ENCODE measurements around the gene DOK1.

Gene DOK1

GRCh38 chr2:74532222-74532621 is 22.3 kb upstream of the DOK1 start:
- Histone ChIP-seq H3K4ac (ENCODE audit: low read depth in 1 of 2, low read length in 2 of 2) (no peak overlapping the region), H2BK15ac (ENCODE audit: low read depth, poor library complexity, severe bottlenecking) (no peak overlapping the region), H4K91ac (ENCODE audit: low read length) (no peak overlapping the region), H3K27me3 (ENCODE audit: control insufficient read depth in 1 of 2, insufficient read depth in 1 of 2, low read length in 2 of 2) (no peaks in the 10 kb centered on the region), H2BK5ac (ENCODE audit: low read depth, low read length, poor library complexity, severe bottlenecking) (no peak overlapping the region), H3K27ac (ENCODE audit: low read length, poor library complexity, severe bottlenecking) (no peak overlapping the region), H3K4me1 (ENCODE audit: control insufficient read depth, insufficient read depth, low read depth, low read length) (peaks cover 17% of the 10 kb centered on the region), H2AFZ (ENCODE audit: low read depth, low read length) (no peak overlapping the region), H2AK5ac (ENCODE audit: low read length, severe bottlenecking) (no peak overlapping the region), H3K4me3 (ENCODE audit: insufficient read depth in 1 of 2, low read depth in 1 of 2, low read length in 2 of 2) (no peak overlapping the region), H2BK120ac (ENCODE audit: low read depth, low read length) (no peak overlapping the region), H3K9ac (ENCODE audit: low read length) (peak overlapping the region; percentile 98), H3K4me2 (ENCODE audit: low read length, poor library complexity, severe bottlenecking) (no peak overlapping the region), H3K79me1 (replicated peaks; ENCODE audit: low read length, poor library complexity, severe bottlenecking) (peaks cover 21% of the 10 kb centered on the region), H4K8ac (ENCODE audit: low read length) (no peak overlapping the region), H3K18ac (ENCODE audit: low read depth in 1 of 2, low read length in 2 of 2) (no peak overlapping the region), H3K36me3 (ENCODE audit: control insufficient read depth in 1 of 2, insufficient read depth in 2 of 2, low read depth in 1 of 2, low read length in 2 of 2) (peaks cover 29 to 45% of the 10 kb centered on the region in 2 experiments), H3K23ac (ENCODE audit: low read length in 2 of 2) (no peak overlapping the region), H2BK12ac (ENCODE audit: low read length in 2 of 2) (no peak overlapping the region), H3K14ac (ENCODE audit: low read length in 2 of 2) (no peak overlapping the region), H3K9me3 (ENCODE audit: control insufficient read depth, low read length) (no peaks in the 10 kb centered on the region)
- DNase-seq = peak; percentile 64

GRCh38 chr2:74533464-74533863 is 21.1 kb upstream of the DOK1 start:
- Histone ChIP-seq H3K27ac (ENCODE audit: low read length, poor library complexity, severe bottlenecking) (no peak overlapping the region), H3K23ac (ENCODE audit: low read length in 2 of 2) (no peak overlapping the region), H4K8ac (ENCODE audit: low read length) (no peak overlapping the region), H2BK12ac (ENCODE audit: low read length in 2 of 2) (no peak overlapping the region), H2AK5ac (ENCODE audit: low read length, severe bottlenecking) (no peak overlapping the region), H2AFZ (ENCODE audit: low read depth, low read length) (no peak overlapping the region), H3K4me3 (ENCODE audit: insufficient read depth in 1 of 2, low read depth in 1 of 2, low read length in 2 of 2) (no peak overlapping the region), H4K91ac (ENCODE audit: low read length) (no peak overlapping the region), H2BK120ac (ENCODE audit: low read depth, low read length) (no peak overlapping the region), H3K4me1 (ENCODE audit: control insufficient read depth, insufficient read depth, low read depth, low read length) (peaks cover 9% of the 10 kb centered on the region), H3K9me3 (ENCODE audit: control insufficient read depth, low read length) (no peaks in the 10 kb centered on the region), H2BK15ac (ENCODE audit: low read depth, poor library complexity, severe bottlenecking) (no peak overlapping the region), H3K18ac (ENCODE audit: low read depth in 1 of 2, low read length in 2 of 2) (no peak overlapping the region), H3K14ac (ENCODE audit: low read length in 2 of 2) (no peak overlapping the region), H3K9ac (ENCODE audit: low read length) (no peak overlapping the region), H3K4me2 (ENCODE audit: low read length, poor library complexity, severe bottlenecking) (no peak overlapping the region), H3K27me3 (ENCODE audit: control insufficient read depth in 1 of 2, insufficient read depth in 1 of 2, low read length in 2 of 2) (peaks cover 0 to 4% of the 10 kb centered on the region in 2 experiments), H2BK5ac (ENCODE audit: low read depth, low read length, poor library complexity, severe bottlenecking) (no peak overlapping the region), H3K4ac (ENCODE audit: low read depth in 1 of 2, low read length in 2 of 2) (no peak overlapping the region), H3K79me1 (replicated peaks; ENCODE audit: low read length, poor library complexity, severe bottlenecking) (peaks cover 16% of the 10 kb centered on the region), H3K36me3 (ENCODE audit: control insufficient read depth in 1 of 2, insufficient read depth in 2 of 2, low read depth in 1 of 2, low read length in 2 of 2) (peaks cover 19 to 33% of the 10 kb centered on the region in 2 experiments)
- 96% methylated on average over 4 of the region's 4 CpGs for WGBS
- no peak for DNase-seq

- Histone ChIP-seq H3K4me2 (ENCODE audit: low read length, poor library complexity, severe bottlenecking) (no peak overlapping the region), H3K79me1 (replicated peaks; ENCODE audit: low read length, poor library complexity, severe bottlenecking) (peaks cover 14% of the 10 kb centered on the region), H4K8ac (ENCODE audit: low read length) (no peak overlapping the region), H3K9ac (ENCODE audit: low read length) (no peak overlapping the region), H3K4ac (ENCODE audit: low read depth in 1 of 2, low read length in 2 of 2) (no peak overlapping the region), H2BK5ac (ENCODE audit: low read depth, low read length, poor library complexity, severe bottlenecking) (no peak overlapping the region), H4K91ac (ENCODE audit: low read length) (no peak overlapping the region), H2BK120ac (ENCODE audit: low read depth, low read length) (no peak overlapping the region), H2AFZ (ENCODE audit: low read depth, low read length) (no peak overlapping the region), H2BK15ac (ENCODE audit: low read depth, poor library complexity, severe bottlenecking) (no peak overlapping the region), H3K4me1 (ENCODE audit: control insufficient read depth, insufficient read depth, low read depth, low read length) (peaks cover 7% of the 10 kb centered on the region), H3K18ac (ENCODE audit: low read depth in 1 of 2, low read length in 2 of 2) (no peak overlapping the region), H3K27me3 (ENCODE audit: control insufficient read depth in 1 of 2, insufficient read depth in 1 of 2, low read length in 2 of 2) (peaks cover 0 to 5% of the 10 kb centered on the region in 2 experiments), H3K23ac (ENCODE audit: low read length in 2 of 2) (no peak overlapping the region), H3K14ac (ENCODE audit: low read length in 2 of 2) (no peak overlapping the region), H3K36me3 (ENCODE audit: control insufficient read depth in 1 of 2, insufficient read depth in 2 of 2, low read depth in 1 of 2, low read length in 2 of 2) (peaks cover 19 to 33% of the 10 kb centered on the region in 2 experiments), H2AK5ac (ENCODE audit: low read length, severe bottlenecking) (no peak overlapping the region), H2BK12ac (ENCODE audit: low read length in 2 of 2) (no peak overlapping the region), H3K27ac (ENCODE audit: low read length, poor library complexity, severe bottlenecking) (no peak overlapping the region), H3K9me3 (ENCODE audit: control insufficient read depth, low read length) (no peaks in the 10 kb centered on the region), H3K4me3 (ENCODE audit: insufficient read depth in 1 of 2, low read depth in 1 of 2, low read length in 2 of 2) (no peak overlapping the region)
- 91% methylated on average over 12 of the region's 12 CpGs for WGBS
- no peak for DNase-seq
Measured at GRCh38 chr2:74534411-74534810, 20.1 kb upstream of the DOK1 start.

GRCh38 chr2:74535440-74535965 is 19.0 kb upstream of the DOK1 start:
- Histone ChIP-seq H2BK120ac (ENCODE audit: low read depth, low read length) (no peak overlapping the region), H3K27me3 (ENCODE audit: control insufficient read depth in 1 of 2, insufficient read depth in 1 of 2, low read length in 2 of 2) (peaks cover 0 to 5% of the 10 kb centered on the region in 2 experiments), H3K9me3 (ENCODE audit: control insufficient read depth, low read length) (no peaks in the 10 kb centered on the region), H3K14ac (ENCODE audit: low read length in 2 of 2) (no peak overlapping the region), H3K4me1 (ENCODE audit: control insufficient read depth, insufficient read depth, low read depth, low read length) (peaks cover 4% of the 10 kb centered on the region), H2AFZ (ENCODE audit: low read depth, low read length) (no peak overlapping the region), H2BK12ac (ENCODE audit: low read length in 2 of 2) (no peak overlapping the region), H4K91ac (ENCODE audit: low read length) (no peak overlapping the region), H3K4ac (ENCODE audit: low read depth in 1 of 2, low read length in 2 of 2) (no peak overlapping the region), H2AK5ac (ENCODE audit: low read length, severe bottlenecking) (no peak overlapping the region), H3K36me3 (ENCODE audit: control insufficient read depth in 1 of 2, insufficient read depth in 2 of 2, low read depth in 1 of 2, low read length in 2 of 2) (peaks cover 19 to 33% of the 10 kb centered on the region in 2 experiments), H3K27ac (ENCODE audit: low read length, poor library complexity, severe bottlenecking) (no peak overlapping the region), H2BK5ac (ENCODE audit: low read depth, low read length, poor library complexity, severe bottlenecking) (no peak overlapping the region), H3K18ac (ENCODE audit: low read depth in 1 of 2, low read length in 2 of 2) (no peak overlapping the region), H4K8ac (ENCODE audit: low read length) (no peak overlapping the region), H3K79me1 (replicated peaks; ENCODE audit: low read length, poor library complexity, severe bottlenecking) (peaks cover 10% of the 10 kb centered on the region), H3K4me3 (ENCODE audit: insufficient read depth in 1 of 2, low read depth in 1 of 2, low read length in 2 of 2) (no peak overlapping the region), H3K9ac (ENCODE audit: low read length) (no peak overlapping the region), H3K23ac (ENCODE audit: low read length in 2 of 2) (no peak overlapping the region), H2BK15ac (ENCODE audit: low read depth, poor library complexity, severe bottlenecking) (no peak overlapping the region), H3K4me2 (ENCODE audit: low read length, poor library complexity, severe bottlenecking) (no peak overlapping the region)
- DNase-seq = no peak
- WGBS = 96% methylated on average over 10 of the region's 10 CpGs

Data from mesenchymal stem cell (in vitro differentiated cells and primary cell).